T-cell (primary cell): Measurements from ENCODE around the gene ZIC2. TPM values are rescaled to one million over a fixed set of nuclear protein-coding genes. Genes with fewer than 3 reads are reported as not detected.
A peak's percentile ranks its signal among the peaks of the same experiment; 100 is the strongest.

ENCODE experiments used
- ATAC-seq, 4 experiments: fragments of 200-7000 bp in 3 of 4; fragments of 150-1000 bp in 1 of 4; cut with Tn5 transposase; replicated peaks in 1 of 4; 1 replicate in 3 of 4; 2 replicates in 1 of 4; pipeline ENCODE4 v1.10.0; 2021; ENCODE audit warnings: moderate library complexity in 3 of 4, mild to moderate bottlenecking in 2 of 4, moderate number of reproducible peaks in 1 of 4
- CTCF ChIA-PET, 2 donors: fragments of 300-600 bp; sonication (Branson Sonifier 250); formaldehyde crosslinking; loops; one replicate each; lab custom pipeline; 2022; ENCODE audit warnings: antibody characterized with exemption in 2 of 2; lab: Charles Lee
- POLR2A ChIA-PET, 2 donors: fragments of 300-600 bp; sonication (Branson Sonifier 250); formaldehyde crosslinking; loops; one replicate each; lab custom pipeline; 2022; ENCODE audit warnings: antibody characterized with exemption in 2 of 2; lab: Charles Lee
- DNase-seq, 35 experiments: peaks; one replicate each; pipeline versions ENCODE4 v3.0.0 to v3.0.0-alpha.2; 2013 to 2023
- H3K27ac ChIP-seq: one replicate; pipeline ENCODE4 v1.5.1; 2013; ENCODE audit warnings: low read length
- H3K27me3 ChIP-seq, 2 experiments: replicated peaks in 1 of 2; 1 replicate in 1 of 2; 2 replicates in 1 of 2; pipeline versions ENCODE4 v1.6.1 to v1.7.0; 2013; ENCODE audit warnings: low read length in 1 of 2, mixed read lengths in 1 of 2; ENCODE audit not compliant: control insufficient read depth in 2 of 2, insufficient read depth in 2 of 2; ENCODE audit errors: extremely low read depth in 1 of 2
- H3K36me3 ChIP-seq, 2 donors: 1 replicate in 1 of 2; 2 replicates in 1 of 2; pipeline versions ENCODE4 v1.6.1 to v1.7.0; 2013; ENCODE audit warnings: low read length in 1 of 2; ENCODE audit not compliant: control insufficient read depth in 2 of 2, insufficient read depth in 1 of 2; ENCODE audit errors: extremely low read depth in 1 of 2
- H3K4me1 ChIP-seq, 2 experiments: 1 replicate in 1 of 2; 2 replicates in 1 of 2; pipeline versions ENCODE4 v1.6.1 to v1.7.0; 2013; ENCODE audit warnings: low read length in 2 of 2, mixed read lengths in 1 of 2; ENCODE audit not compliant: insufficient read depth in 2 of 2, control insufficient read depth in 1 of 2; ENCODE audit errors: extremely low read depth in 1 of 2
- H3K4me3 ChIP-seq, 2 donors: 1 replicate in 1 of 2; 2 replicates in 1 of 2; pipeline versions ENCODE4 v1.5.1 to v1.7.0; 2013; ENCODE audit warnings: mild to moderate bottlenecking in 2 of 2, low read length in 1 of 2, moderate library complexity in 1 of 2; ENCODE audit not compliant: control insufficient read depth in 1 of 2; ENCODE audit errors: extremely low read depth in 1 of 2
- H3K9me3 ChIP-seq: 2 replicates; pipeline ENCODE4 v1.7.0; 2013
- H3K27ac Mint-ChIP-seq, 2 donors: one replicate each; pipeline ENCODE4 v1.8.0; 2020 to 2021; ENCODE audit warnings: mild to moderate bottlenecking in 2 of 2, mixed read lengths in 2 of 2
- H3K27me3 Mint-ChIP-seq, 2 donors: one replicate each; pipeline ENCODE4 v1.8.0; 2021 to 2022; ENCODE audit warnings: mixed read lengths in 2 of 2
- H3K36me3 Mint-ChIP-seq: one replicate; pipeline ENCODE4 v1.8.0; 2021; ENCODE audit warnings: mixed read lengths
- H3K4me1 Mint-ChIP-seq, 3 donors: one replicate each; pipeline ENCODE4 v1.8.0; 2020 to 2022; ENCODE audit warnings: mixed read lengths in 3 of 3, mild to moderate bottlenecking in 1 of 3
- H3K4me3 Mint-ChIP-seq, 3 donors: one replicate each; pipeline ENCODE4 v1.8.0; 2020 to 2022; ENCODE audit warnings: mild to moderate bottlenecking in 3 of 3, mixed read lengths in 3 of 3, moderate library complexity in 3 of 3
- H3K9me3 Mint-ChIP-seq, 3 donors: one replicate each; pipeline ENCODE4 v1.8.0; 2020 to 2022; ENCODE audit warnings: mixed read lengths in 3 of 3
- WGBS: methylation state at CpG from one replicate; pipeline ENCODE4 v1.1.5; 2013; ENCODE audit warnings: missing lambda C conversion rate; ENCODE audit not compliant: insufficient coverage; 5-methylcytosine and 5-hydroxymethylcytosine counted together
- total RNA-seq, 35 experiments: library from RNA in 6 of 35; stranded (reverse) in 6 of 35; fragments of 120-200 nt in 1 of 35; gene quantifications; one replicate each; pipeline versions ENCODE4 v1.2.1 to v1.2.4 and lab custom pipeline; 2013 to 2026

The ZIC2 gene
- total RNA-seq, 5 donors from 2014 or later (not counting 1 experiment from before 2014, with no cell fraction given) = 0.10 to 0.88 (median 0.85) TPM; not detected in 2

DNA sequence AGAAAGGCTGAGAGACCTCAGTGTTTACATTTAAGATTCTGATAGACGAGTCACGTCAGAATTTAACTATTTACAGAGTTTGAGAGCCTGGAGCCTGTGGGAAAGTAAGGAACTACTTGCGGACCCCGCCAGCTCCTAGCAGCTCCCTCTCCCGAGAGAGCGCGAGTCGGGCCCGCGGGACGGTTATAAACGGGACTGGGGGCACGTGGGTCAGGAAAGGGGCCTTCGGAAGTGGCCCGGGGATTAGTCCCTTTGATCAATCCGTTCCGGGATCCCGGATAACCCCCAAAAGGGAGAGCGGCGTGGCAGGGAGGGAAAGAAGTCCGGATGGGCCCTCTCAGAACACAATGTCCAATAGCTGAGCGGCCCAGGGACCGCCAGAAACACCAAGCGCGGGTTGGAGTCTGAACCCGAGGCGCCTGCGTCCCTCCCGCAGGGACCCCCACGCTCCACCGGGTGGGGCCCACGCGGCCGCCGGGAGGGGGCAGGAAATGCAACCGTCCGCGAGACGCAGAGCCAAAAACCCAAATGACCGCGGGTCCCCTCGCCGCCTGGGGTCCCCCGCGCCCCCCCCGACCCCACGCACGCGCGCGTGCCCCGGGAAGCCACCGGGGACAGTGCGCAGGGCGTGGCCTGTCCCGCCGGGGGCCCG, 13.6 kb upstream of the ZIC2 start:
- H3K4me3 Mint-ChIP-seq = peak overlapping the region; percentile 5 to 63 (median 34)
- DNase-seq = no peak
- peaks cover 21 to 25% (median 24%) of the 10 kb centered on the region in 3 donors for H3K4me1 Mint-ChIP-seq
- peaks cover 0 to 34% of the 10 kb centered on the region in 2 experiments for H3K4me1 ChIP-seq
- WGBS = 7% methylated on average over 54 of the region's 58 CpGs
- peak overlapping the region in 1 of 2 donors; percentile 1 for H3K27ac Mint-ChIP-seq
- peaks cover 53 to 63% of the 10 kb centered on the region in 2 donors for H3K27me3 Mint-ChIP-seq
- POLR2A ChIA-PET = no interaction called here
- H3K27me3 ChIP-seq = peaks cover 24 to 64% of the 10 kb centered on the region in 2 experiments
- no peak overlapping the region for H3K27ac ChIP-seq
- no peaks in the 10 kb centered on the region for H3K36me3 Mint-ChIP-seq
- no peak for ATAC-seq
- peaks cover 3% of the 10 kb centered on the region for H3K9me3 ChIP-seq
- H3K4me3 ChIP-seq = no peak overlapping the region
- peaks cover 0 to under 1% (median 0%) of the 10 kb centered on the region in 3 donors for H3K9me3 Mint-ChIP-seq
- CTCF ChIA-PET = no interaction called here
- H3K36me3 ChIP-seq = no peaks in the 10 kb centered on the region

DNA sequence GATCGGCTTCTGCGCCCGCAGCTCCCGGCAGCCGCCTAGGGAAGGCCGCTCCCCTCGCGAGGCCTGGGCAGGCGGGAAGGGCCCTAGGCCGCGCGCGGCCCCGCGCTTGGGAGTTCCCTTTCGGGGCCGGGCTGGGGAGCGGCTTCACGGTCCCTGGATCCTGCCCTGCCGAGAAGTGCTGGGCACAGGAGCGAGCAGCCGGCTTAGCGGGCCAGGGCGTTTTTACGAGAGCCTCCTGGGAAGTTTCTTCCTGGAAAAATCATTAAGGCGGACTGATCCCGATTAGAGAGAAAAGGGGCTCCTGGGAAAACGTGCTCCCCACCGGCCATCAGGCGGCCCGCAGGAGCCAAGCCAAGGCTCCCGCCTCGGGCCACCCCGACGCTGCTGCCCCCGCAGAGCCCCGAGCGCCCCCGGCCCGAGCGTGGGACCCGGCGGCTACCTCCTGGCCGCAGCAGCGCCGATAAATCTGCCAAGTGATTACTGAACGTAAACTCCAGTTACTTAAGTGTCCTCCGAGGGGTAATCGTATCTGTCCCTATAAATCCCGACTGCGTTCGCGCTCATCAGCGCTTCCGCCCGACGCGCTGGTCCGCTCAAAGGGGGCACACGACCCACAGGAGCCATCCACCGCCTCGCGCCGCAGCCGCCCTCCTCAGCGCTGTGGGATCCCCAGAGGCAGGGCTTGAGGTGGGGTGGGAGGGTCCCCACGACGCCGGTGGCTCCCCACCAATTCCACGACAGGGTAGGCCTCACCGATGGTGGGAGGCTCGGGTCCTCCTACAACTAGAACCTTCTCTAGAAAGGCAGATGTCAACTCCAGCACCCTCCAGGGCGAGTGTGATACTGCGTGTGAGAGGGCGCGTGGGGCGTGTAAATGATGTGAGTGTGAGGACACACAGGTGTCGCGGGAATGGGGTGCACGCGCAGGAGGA, 12.8 kb upstream of the ZIC2 start:
- H3K9me3 Mint-ChIP-seq = peaks cover 0 to 8% (median 6%) of the 10 kb centered on the region in 3 donors
- POLR2A ChIA-PET = no interaction called here
- DNase-seq = peak in 1 of 35 experiments; percentile 32
- peaks cover 0 to 34% of the 10 kb centered on the region in 2 experiments for H3K4me1 ChIP-seq
- no peak for ATAC-seq
- peaks cover 21 to 25% (median 24%) of the 10 kb centered on the region in 3 donors for H3K4me1 Mint-ChIP-seq
- 7% methylated on average over 61 of the region's 81 CpGs for WGBS
- peak overlapping the region; percentile 61 to 87 for H3K27ac Mint-ChIP-seq
- H3K27me3 Mint-ChIP-seq = peaks cover 58 to 68% of the 10 kb centered on the region in 2 donors
- no peak overlapping the region for H3K27ac ChIP-seq
- CTCF ChIA-PET = no interaction called here
- peaks cover 28 to 64% of the 10 kb centered on the region in 2 experiments for H3K27me3 ChIP-seq
- H3K4me3 ChIP-seq = peak overlapping the region in 1 of 2 donors; percentile 41
- peak overlapping the region; percentile 67 to 82 (median 78) for H3K4me3 Mint-ChIP-seq
- peaks cover 3% of the 10 kb centered on the region for H3K9me3 ChIP-seq
- H3K36me3 Mint-ChIP-seq = no peaks in the 10 kb centered on the region
- H3K36me3 ChIP-seq = no peaks in the 10 kb centered on the region

DNA sequence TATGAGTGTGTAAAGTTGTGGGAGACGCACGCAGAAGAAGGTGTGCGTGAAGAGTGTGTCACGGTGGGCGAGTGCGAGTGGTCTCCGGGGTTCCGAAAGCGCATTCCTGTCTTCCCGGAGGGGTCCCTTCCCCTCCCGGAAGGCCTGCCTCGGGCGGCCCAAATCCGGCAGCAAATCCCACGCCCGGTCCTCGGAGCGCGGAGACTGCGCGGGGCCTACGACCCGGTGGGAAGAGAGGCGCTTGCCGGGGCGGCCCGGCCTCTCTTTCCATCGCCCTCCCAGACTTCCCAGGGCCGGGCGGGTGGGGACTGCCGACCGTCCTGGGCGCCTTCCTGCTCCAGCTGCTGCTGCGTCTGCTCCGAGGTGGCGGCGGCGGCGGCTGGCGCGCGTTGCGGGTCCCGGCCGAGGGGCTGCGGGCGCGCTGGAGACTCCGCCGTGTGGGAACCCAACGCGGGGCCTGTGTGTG, 12.1 kb upstream of the ZIC2 start:
- Histone ChIP-seq H3K36me3 (no peaks in the 10 kb centered on the region), H3K4me3 (peak overlapping the region in 1 of 2 donors; percentile 69), H3K4me1 (peaks cover 0 to 34% of the 10 kb centered on the region in 2 experiments), H3K27ac (no peak overlapping the region), H3K27me3 (peaks cover 29 to 68% of the 10 kb centered on the region in 2 experiments), H3K9me3 (peaks cover 3% of the 10 kb centered on the region)
- H3K27me3 Mint-ChIP-seq = peaks cover 60 to 70% of the 10 kb centered on the region in 2 donors
- H3K4me1 Mint-ChIP-seq = peaks cover 21 to 25% (median 24%) of the 10 kb centered on the region in 3 donors
- WGBS = 11% methylated on average over 51 of the region's 52 CpGs
- H3K4me3 Mint-ChIP-seq = peak overlapping the region; percentile 67 to 82 (median 78)
- no peaks in the 10 kb centered on the region for H3K36me3 Mint-ChIP-seq
- POLR2A ChIA-PET = interaction anchor here in 1 of 2 donors (0.8 kb wide), 1 partner anchor 56 kb away, joined by 4 read pairs; no protein-coding TSS in a partner anchor
- DNase-seq (no peak), ATAC-seq (peak in 1 of 4 experiments; percentile 7)
- CTCF ChIA-PET = interaction anchor here in 1 of 2 donors (0.6 kb wide), 1 partner anchor 494 kb away, joined by 3 read pairs; no protein-coding TSS in a partner anchor
- peak overlapping the region; percentile 61 to 87 for H3K27ac Mint-ChIP-seq
- H3K9me3 Mint-ChIP-seq = peaks cover 0 to 15% (median 6%) of the 10 kb centered on the region in 3 donors

DNA sequence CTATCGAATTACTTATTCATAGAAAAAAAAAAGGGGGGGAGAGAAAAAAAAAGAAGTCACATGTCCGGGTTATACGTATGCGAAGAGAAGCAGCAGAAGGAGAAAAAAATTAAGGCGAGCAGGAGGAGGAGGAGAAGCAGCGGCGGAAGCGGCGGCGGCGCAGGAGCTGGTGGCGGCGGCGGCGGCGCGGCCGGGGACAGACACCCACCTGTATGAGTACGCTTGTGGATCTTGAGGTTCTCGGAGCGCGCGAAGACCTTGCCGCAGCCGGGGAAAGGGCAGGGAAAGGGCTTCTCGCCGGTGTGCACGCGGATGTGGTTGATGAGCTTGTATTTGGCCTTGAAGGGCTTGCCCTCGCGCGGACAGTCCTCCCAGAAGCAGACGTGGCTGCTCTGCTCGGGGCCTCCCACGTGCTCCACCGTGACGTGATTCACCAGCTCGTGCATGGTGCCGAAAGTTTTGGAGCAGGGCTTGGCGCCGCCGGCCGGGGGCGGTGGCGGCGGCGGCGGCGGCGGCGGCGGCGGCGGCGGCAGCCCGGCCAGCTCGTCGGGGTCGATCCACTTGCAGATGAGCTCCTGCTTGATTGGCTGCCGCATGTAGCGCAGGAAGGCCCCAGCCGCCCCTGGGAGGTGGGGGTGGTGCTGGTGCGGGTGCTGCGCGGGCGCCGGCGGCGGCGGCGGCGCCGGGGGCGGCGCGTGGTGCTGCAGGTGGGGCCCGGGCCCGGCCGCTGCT, 11.5 kb upstream of the ZIC2 start:
- ChIA-PET CTCF (interaction anchor here (0.6 kb wide), 4 partner anchors 15 to 651 kb away, joined by 3 to 4 read pairs (median 3); no protein-coding TSS in a partner anchor), POLR2A (interaction anchor here in 1 of 2 donors (0.8 kb wide), 1 partner anchor 57 kb away, joined by 4 read pairs; no protein-coding TSS in a partner anchor)
- Mint-ChIP-seq H3K4me3 (peak overlapping the region; percentile 66 to 78 (median 71)), H3K4me1 (peaks cover 21 to 25% (median 24%) of the 10 kb centered on the region in 3 donors), H3K9me3 (peaks cover 0 to 16% (median 6%) of the 10 kb centered on the region in 3 donors), H3K36me3 (no peaks in the 10 kb centered on the region), H3K27me3 (peaks cover 63 to 73% of the 10 kb centered on the region in 2 donors), H3K27ac (peak overlapping the region in 1 of 2 donors; percentile 72)
- no peaks in the 10 kb centered on the region for H3K36me3 ChIP-seq
- peaks cover 3% of the 10 kb centered on the region for H3K9me3 ChIP-seq
- ATAC-seq (peak; percentile 41 to 65 (median 52)), DNase-seq (peak in 3 of 35 experiments; percentile 29 to 60 (median 38))
- H3K4me3 ChIP-seq = peak overlapping the region; percentile 34 to 69
- no peak overlapping the region for H3K27ac ChIP-seq
- H3K27me3 ChIP-seq = peaks cover 29 to 73% of the 10 kb centered on the region in 2 experiments
- peaks cover 0 to 34% of the 10 kb centered on the region in 2 experiments for H3K4me1 ChIP-seq
- WGBS = 2% methylated on average over 53 of the region's 79 CpGs

DNA sequence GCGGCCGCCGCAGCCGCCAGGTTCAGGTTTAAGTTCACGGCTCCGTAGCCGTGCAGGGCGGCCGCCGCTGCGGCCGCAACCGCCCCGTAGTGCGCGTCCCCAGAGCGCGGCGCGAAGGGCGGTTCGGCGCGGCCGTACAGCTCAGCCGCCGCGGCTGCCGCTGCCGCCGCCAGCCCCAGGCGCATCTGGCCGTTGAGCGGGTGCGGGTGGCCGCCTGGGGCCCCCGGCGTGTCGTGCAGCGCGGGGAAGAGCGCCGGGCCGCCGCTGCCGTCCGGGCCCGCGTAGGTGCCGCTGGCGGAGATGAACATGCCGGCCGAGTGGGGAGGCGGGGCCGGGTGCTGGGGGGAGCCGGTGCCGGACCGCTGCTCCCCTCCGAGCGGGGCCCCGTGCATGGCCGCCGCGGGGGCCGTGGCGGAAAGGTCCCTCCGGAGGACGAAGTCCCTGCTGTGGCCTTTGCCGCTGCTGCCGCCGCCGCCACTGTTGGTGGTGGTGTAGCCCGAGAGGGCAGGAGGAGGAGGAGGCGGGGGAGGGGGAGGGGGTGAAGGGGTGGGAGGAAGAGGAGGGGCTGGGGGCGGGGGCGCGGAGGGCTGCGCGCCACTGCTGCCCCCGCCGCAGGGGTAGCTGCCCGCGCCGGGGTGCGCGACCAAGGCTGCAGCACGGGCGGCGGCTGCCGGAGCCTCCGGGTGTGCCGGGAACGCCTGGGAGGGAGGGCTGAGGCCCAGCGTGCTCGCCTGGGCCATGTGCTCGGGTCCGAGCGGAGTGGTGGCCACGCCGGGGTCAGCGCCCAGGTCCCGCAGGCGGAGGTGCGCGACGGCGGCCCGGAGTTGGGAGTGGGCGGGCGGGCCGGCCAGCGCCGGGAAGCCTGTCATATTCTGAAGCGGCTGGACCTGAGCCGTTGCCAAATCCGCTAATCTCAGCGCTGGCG, 10.7 kb upstream of the ZIC2 start:
- peaks cover 21 to 25% (median 24%) of the 10 kb centered on the region in 3 donors for H3K4me1 Mint-ChIP-seq
- DNase-seq = peak in 1 of 35 experiments; percentile 26
- WGBS = 3% methylated on average over 105 of the region's 118 CpGs
- Histone ChIP-seq H3K27me3 (peaks cover 30 to 73% of the 10 kb centered on the region in 2 experiments), H3K4me1 (peaks cover 0 to 34% of the 10 kb centered on the region in 2 experiments), H3K27ac (no peak overlapping the region), H3K4me3 (peak overlapping the region in 1 of 2 donors; percentile 69), H3K9me3 (peaks cover 3% of the 10 kb centered on the region), H3K36me3 (no peaks in the 10 kb centered on the region)
- H3K27ac Mint-ChIP-seq = no peak overlapping the region
- ChIA-PET POLR2A (no interaction called here), CTCF (interaction anchor here in 1 of 2 donors (0.6 kb wide), 1 partner anchor 652 kb away, joined by 3 read pairs; no protein-coding TSS in a partner anchor)
- H3K9me3 Mint-ChIP-seq = peaks cover 0 to 17% (median 6%) of the 10 kb centered on the region in 3 donors
- H3K36me3 Mint-ChIP-seq = no peaks in the 10 kb centered on the region
- peak overlapping the region in 1 of 3 donors; percentile 58 for H3K4me3 Mint-ChIP-seq
- peaks cover 61 to 74% of the 10 kb centered on the region in 2 donors for H3K27me3 Mint-ChIP-seq
- peak; percentile 19 to 41 (median 34) for ATAC-seq
